Caco-2 (cell line): ENCODE data around the gene CDK15. TPM values are rescaled to one million over a fixed set of nuclear protein-coding genes. Genes with fewer than 3 reads are reported as not detected.
A peak's percentile ranks its signal among the peaks of the same experiment; 100 is the strongest.

ENCODE experiments used
- Bru-seq: library from RNA; stranded (reverse); fragments of 400-500 nt; gene quantifications from one replicate; lab custom pipeline; 2021; lab: Mats Ljungman, UMichigan
- BruChase-seq, 2 experiments: library from RNA; stranded (reverse); fragments of 400-500 nt; gene quantifications; one replicate each; lab custom pipeline; 2021; lab: Mats Ljungman, UMichigan
- BruUV-seq: library from RNA; stranded (reverse); fragments of 400-500 nt; replicated peaks from 2 replicates; lab custom pipeline; 2021; lab: Mats Ljungman, UMichigan
- CTCF ChIA-PET: fragments of 300-600 bp; sonication (Branson Sonifier 250); formaldehyde crosslinking; loops from one replicate; lab custom pipeline; 2022; ENCODE audit warnings: antibody characterized with exemption; lab: Charles Lee
- POLR2A ChIA-PET: fragments of 300-600 bp; sonication (Branson Sonifier 250); formaldehyde crosslinking; loops from one replicate; lab custom pipeline; 2022; ENCODE audit warnings: antibody characterized with exemption; lab: Charles Lee
- DNase-seq, 2 experiments: peaks; one replicate each; pipeline versions ENCODE4 v3.0.0 to v3.0.0-alpha.2; 2020 to 2022
- H3K27me3 ChIP-seq: replicated peaks from 2 replicates; pipeline ENCODE4 v1.6.0; 2011; ENCODE audit warnings: low read length; ENCODE audit not compliant: control insufficient read depth, insufficient read depth
- H3K36me3 ChIP-seq: 2 replicates; pipeline ENCODE4 v1.5.1; 2011; ENCODE audit warnings: low read length; ENCODE audit not compliant: control insufficient read depth, insufficient read depth
- H3K4me1 ChIP-seq: fragments of 250-450 bp; sonication (Bioruptor Pico); 2 replicates; pipeline ENCODE4 v1.5.1; 2020; ENCODE audit warnings: mild to moderate bottlenecking
- H3K4me3 ChIP-seq: 2 replicates; pipeline ENCODE4 v1.5.1; 2011; ENCODE audit warnings: low read depth, mild to moderate bottlenecking, control low read depth, low read length
- H3K9me3 ChIP-seq: fragments of 250-450 bp; sonication (Bioruptor Pico); 2 replicates; pipeline ENCODE4 v1.5.1; 2020; ENCODE audit warnings: mild to moderate bottlenecking, moderate library complexity
- H3K27ac Mint-ChIP-seq: one replicate; pipeline ENCODE4 v1.8.0; 2022; ENCODE audit warnings: mixed read lengths; ENCODE audit not compliant: unreplicated experiment
- H3K27me3 Mint-ChIP-seq: one replicate; pipeline ENCODE4 v1.8.0; 2022; ENCODE audit warnings: mixed read lengths; ENCODE audit not compliant: insufficient read depth, unreplicated experiment
- H3K36me3 Mint-ChIP-seq: one replicate; pipeline ENCODE4 v1.8.0; 2022; ENCODE audit warnings: mild to moderate bottlenecking, mixed read lengths; ENCODE audit not compliant: insufficient read depth, unreplicated experiment
- H3K4me1 Mint-ChIP-seq: one replicate; pipeline ENCODE4 v1.8.0; 2022; ENCODE audit warnings: low read depth, mixed read lengths; ENCODE audit not compliant: unreplicated experiment
- H3K4me3 Mint-ChIP-seq: one replicate; pipeline ENCODE4 v1.8.0; 2022; ENCODE audit warnings: mild to moderate bottlenecking, moderate library complexity, mixed read lengths; ENCODE audit not compliant: unreplicated experiment
- H3K9me3 Mint-ChIP-seq: one replicate; pipeline ENCODE4 v1.8.0; 2022; ENCODE audit warnings: mixed read lengths; ENCODE audit not compliant: unreplicated experiment
- CTCF ChIP-seq, 2 experiments: fragments of 200-600 bp in 1 of 2; IDR thresholded peaks; 1 replicate in 1 of 2; 2 replicates in 1 of 2; pipeline versions ENCODE4 v1.5.1 to v1.8.0; 2011 to 2022; ENCODE audit warnings: antibody characterized with exemption in 1 of 2, control low read depth in 1 of 2, inconsistent platforms in 1 of 2, low read depth in 1 of 2, low read length in 1 of 2, mild to moderate bottlenecking in 1 of 2, moderate library complexity in 1 of 2; ENCODE audit not compliant: insufficient read depth in 1 of 2, severe bottlenecking in 1 of 2, unreplicated experiment in 1 of 2
- intact Hi-C: fragments of 100-400 bp; cut with micrococcal nuclease; formaldehyde crosslinking; loops from one replicate; pipeline ENCODE4 v1.10.0; 2022; ENCODE audit not compliant: unreplicated experiment
- long read RNA-seq: library from polyadenylated mRNA; stranded (forward); transcript quantifications from one replicate; pipeline ENCODE4 v2.0.0, GENCODE V29; 2022
- total RNA-seq: library from RNA; stranded (reverse); gene quantifications from 2 replicates; pipeline ENCODE4 v1.2.3, GENCODE V29; 2022

CDK15 gene
- total RNA-seq (not detected in 2 replicates), Bru-seq, nascent RNA (percentile 6 among the genes with signal in this experiment), BruChase-seq, experiment 1, labeled RNA remaining after a 2-hour chase (percentile 4 among the genes with signal in this experiment), BruChase-seq, experiment 2, labeled RNA remaining after a 6-hour chase (percentile 4 among the genes with signal in this experiment)
- long read RNA-seq = 0 reads

- TF ChIP-seq CTCF (IDR thresholded peaks at IDR 0.05; ENCODE audit: insufficient read depth in 1 of 2, low read depth in 1 of 2, low read length in 1 of 2, severe bottlenecking in 1 of 2, unreplicated experiment in 1 of 2) = no peak
- no peak for DNase-seq
- Mint-ChIP-seq H3K27ac (no peak within 1 kb of the TSS), H3K27me3 (no peaks in the 10 kb centered on the region), H3K9me3 (no peaks in the 10 kb centered on the region), H3K36me3 (no peaks in the 10 kb centered on the region), H3K4me3 (no peak within 1 kb of the TSS), H3K4me1 (peaks cover 35% of the 10 kb centered on the region)
- Histone ChIP-seq H3K27me3 (no peaks in the 10 kb centered on the region), H3K9me3 (no peaks in the 10 kb centered on the region), H3K4me3 (no peak within 1 kb of the TSS), H3K36me3 (no peaks in the 10 kb centered on the region), H3K4me1 (peaks cover 23% of the 10 kb centered on the region)
- ChIA-PET POLR2A (no interaction called here), CTCF (no interaction called here)
- intact Hi-C loops = no loop called here
- BruUV-seq = no TSS peak
Measured at GRCh38 chr2:201806442-201807170, at the start of gene CDK15. Gene CDK15 (plus strand): TSS chr2:201806537. CDS start chr2:201806665, 128 bp downstream.

- intact Hi-C loops = no loop called here
- Mint-ChIP-seq H3K4me3 (peak overlapping the region; percentile 46), H3K4me1 (peaks cover 29% of the 10 kb centered on the region), H3K27me3 (no peaks in the 10 kb centered on the region), H3K36me3 (peaks cover 43% of the 10 kb centered on the region), H3K9me3 (no peaks in the 10 kb centered on the region), H3K27ac (no peak overlapping the region)
- Histone ChIP-seq H3K4me1 (peaks cover 36% of the 10 kb centered on the region), H3K4me3 (no peak overlapping the region), H3K36me3 (no peaks in the 10 kb centered on the region; the same call in 1 of the 2 replicates), H3K27me3 (no peaks in the 10 kb centered on the region), H3K9me3 (no peaks in the 10 kb centered on the region)
- POLR2A ChIA-PET = interaction anchor here (0.8 kb wide), 1 partner anchor 22 kb away, joined by 3 read pairs; the partner anchor contains the start of gene ALS2
- CTCF ChIA-PET = no interaction called here
- DNase-seq = no peak
- BruUV-seq = no TSS peak
- TF ChIP-seq CTCF (IDR thresholded peaks at IDR 0.05; ENCODE audit: insufficient read depth in 1 of 2, low read depth in 1 of 2, low read length in 1 of 2, severe bottlenecking in 1 of 2, unreplicated experiment in 1 of 2) = no peak
Measured at GRCh38 chr2:201758234-201758633, 48.1 kb upstream of the CDK15 start.

GRCh38 chr2:201758873-201759272 lies 47.5 kb upstream of the CDK15 start:
- Histone ChIP-seq H3K9me3 (no peaks in the 10 kb centered on the region), H3K4me3 (no peak overlapping the region), H3K36me3 (no peaks in the 10 kb centered on the region; the same call in 1 of the 2 replicates), H3K4me1 (peaks cover 36% of the 10 kb centered on the region), H3K27me3 (no peaks in the 10 kb centered on the region)
- no peak for DNase-seq
- ChIA-PET CTCF (interaction anchor here (0.6 kb wide), 1 partner anchor 1542 kb away, joined by 3 read pairs; no protein-coding TSS in a partner anchor), POLR2A (interaction anchor here (0.8 kb wide), 1 partner anchor 22 kb away, joined by 3 read pairs; the partner anchor contains the start of gene ALS2)
- peaks cover 24% of the 10 kb centered on the region for H3K4me1 Mint-ChIP-seq
- intact Hi-C loops = no loop called here
- H3K4me3 Mint-ChIP-seq = peak overlapping the region; percentile 46
- no peaks in the 10 kb centered on the region for H3K9me3 Mint-ChIP-seq
- no peak overlapping the region for H3K27ac Mint-ChIP-seq
- no peak for TF ChIP-seq CTCF (IDR thresholded peaks at IDR 0.05; ENCODE audit: insufficient read depth in 1 of 2, low read depth in 1 of 2, low read length in 1 of 2, severe bottlenecking in 1 of 2, unreplicated experiment in 1 of 2)
- no TSS peak for BruUV-seq
- H3K36me3 Mint-ChIP-seq = peaks cover 40% of the 10 kb centered on the region
- no peaks in the 10 kb centered on the region for H3K27me3 Mint-ChIP-seq
